HCT116 (cell line): ENCODE data around the gene DSPP.

Source experiments
- ATF3 ChIP-seq: IDR thresholded peaks from 2 replicates; pipeline ENCODE4 v1.6.1; 2012
- CEBPB ChIP-seq: IDR thresholded peaks from 2 replicates; pipeline ENCODE4 v1.6.1; 2012; ENCODE audit warnings: low read depth
- EGR1 ChIP-seq: IDR thresholded peaks from 2 replicates; pipeline ENCODE4 v1.6.1; 2012; ENCODE audit warnings: low read depth
- EZH2 ChIP-seq: fragments of 200-600 bp; sonication (generic); IDR thresholded peaks from 2 replicates; pipeline ENCODE4 v1.6.1; 2017; ENCODE audit warnings: antibody characterized with exemption, mixed run types
- POLR2A ChIP-seq: IDR thresholded peaks from 2 replicates; pipeline ENCODE4 v1.7.0; 2011; ENCODE audit warnings: borderline replicate concordance; ENCODE audit not compliant: insufficient read depth, insufficient read length; ENCODE audit errors: extremely low read depth
- POLR2AphosphoS5 ChIP-seq: IDR thresholded peaks from 2 replicates; pipeline ENCODE4 v1.6.1; 2011; ENCODE audit warnings: mild to moderate bottlenecking, low read depth, low read length, moderate library complexity
- RAD21 ChIP-seq: IDR thresholded peaks from 2 replicates; pipeline ENCODE4 v1.6.1; 2012; ENCODE audit warnings: low read depth, mild to moderate bottlenecking
- REST ChIP-seq: IDR thresholded peaks from 2 replicates; pipeline ENCODE4 v1.6.1; 2012; ENCODE audit warnings: low read depth
- SP1 ChIP-seq: IDR thresholded peaks from 2 replicates; pipeline ENCODE4 v1.6.1; 2012; ENCODE audit warnings: low read depth
- SRF ChIP-seq: IDR thresholded peaks from 2 replicates; pipeline ENCODE4 v1.6.1; 2012; ENCODE audit warnings: low read depth
- TCF7L2 ChIP-seq: IDR thresholded peaks from 2 replicates; pipeline ENCODE4 v1.7.0; 2011; ENCODE audit warnings: borderline replicate concordance, inconsistent platforms; ENCODE audit not compliant: insufficient read depth, insufficient read length; ENCODE audit errors: extremely low read depth
- ZBTB33 ChIP-seq: IDR thresholded peaks from 2 replicates; pipeline ENCODE4 v1.6.1; 2011; ENCODE audit warnings: mild to moderate bottlenecking, low read length, moderate library complexity; ENCODE audit not compliant: insufficient replicate concordance; ENCODE audit errors: extremely low read depth
- ZNF274 ChIP-seq: fragments of 200-500 bp; sonication (Bioruptor generic); IDR thresholded peaks from 2 replicates; pipeline ENCODE4 v1.6.1; 2014; ENCODE audit warnings: mild to moderate bottlenecking, low read depth, low read length, inconsistent platforms
- TF ChIP-seq, protein P1 (sequence below), 3 experiments: fragments of 200-600 bp in 1 of 3; sonication (generic) in 1 of 3; IDR thresholded peaks in 2 of 3; conservative IDR thresholded peaks in 1 of 3; 2 replicates each; pipeline ENCODE4 v1.5.1; 2012 to 2017; ENCODE audit warnings: low read depth in 2 of 3, low read length in 2 of 3, antibody characterized with exemption in 1 of 3, borderline replicate concordance in 1 of 3, control low read depth in 1 of 3, mild to moderate bottlenecking in 1 of 3, mixed read lengths in 1 of 3, mixed run types in 1 of 3, moderate library complexity in 1 of 3; ENCODE audit not compliant: insufficient read depth in 1 of 3

DNA sequence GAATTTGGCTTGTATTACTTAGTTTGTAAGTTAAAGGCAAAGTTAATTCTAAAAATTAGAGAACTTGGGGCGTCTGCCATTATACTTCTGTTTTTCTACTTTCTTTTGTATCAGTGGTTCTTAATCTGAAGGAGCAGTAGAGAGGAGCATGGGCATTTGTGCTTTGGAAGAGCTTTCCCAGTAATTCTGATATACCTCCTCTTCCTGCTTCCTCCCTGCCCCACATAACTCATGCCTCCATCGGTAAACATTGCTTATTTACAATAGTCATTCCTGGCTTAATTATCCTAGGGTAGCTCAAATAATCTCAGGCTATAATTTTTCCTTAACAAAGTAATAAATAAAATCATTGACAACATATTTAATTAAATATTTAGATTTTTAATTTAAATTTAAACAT lies 42.1 kb upstream of the DSPP start:
- TF ChIP-seq POLR2AphosphoS5 (no peak), REST (no peak), CEBPB (no peak), POLR2A (no peak), RAD21 (no peak), EGR1 (no peak), EZH2 (no peak), SP1 (no peak), SRF (no peak), TCF7L2 (no peak), ZNF274 (no peak), ZBTB33 (no peak), ATF3 (no peak)
- TF ChIP-seq, protein P1, sequence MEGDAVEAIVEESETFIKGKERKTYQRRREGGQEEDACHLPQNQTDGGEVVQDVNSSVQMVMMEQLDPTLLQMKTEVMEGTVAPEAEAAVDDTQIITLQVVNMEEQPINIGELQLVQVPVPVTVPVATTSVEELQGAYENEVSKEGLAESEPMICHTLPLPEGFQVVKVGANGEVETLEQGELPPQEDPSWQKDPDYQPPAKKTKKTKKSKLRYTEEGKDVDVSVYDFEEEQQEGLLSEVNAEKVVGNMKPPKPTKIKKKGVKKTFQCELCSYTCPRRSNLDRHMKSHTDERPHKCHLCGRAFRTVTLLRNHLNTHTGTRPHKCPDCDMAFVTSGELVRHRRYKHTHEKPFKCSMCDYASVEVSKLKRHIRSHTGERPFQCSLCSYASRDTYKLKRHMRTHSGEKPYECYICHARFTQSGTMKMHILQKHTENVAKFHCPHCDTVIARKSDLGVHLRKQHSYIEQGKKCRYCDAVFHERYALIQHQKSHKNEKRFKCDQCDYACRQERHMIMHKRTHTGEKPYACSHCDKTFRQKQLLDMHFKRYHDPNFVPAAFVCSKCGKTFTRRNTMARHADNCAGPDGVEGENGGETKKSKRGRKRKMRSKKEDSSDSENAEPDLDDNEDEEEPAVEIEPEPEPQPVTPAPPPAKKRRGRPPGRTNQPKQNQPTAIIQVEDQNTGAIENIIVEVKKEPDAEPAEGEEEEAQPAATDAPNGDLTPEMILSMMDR (IDR thresholded peaks at IDR 0.05 in 2 of 3, conservative IDR thresholded peaks at IDR 0.05 in 1 of 3; ENCODE audit: borderline replicate concordance in 1 of 3, insufficient read depth in 1 of 3, low read depth in 2 of 3, low read length in 2 of 3), result no peak
